HG02610 (cell line): Measurements from ENCODE around the gene LY6G6C.

ENCODE experiments used
- ATAC-seq: cut with Tn5 transposase; IDR thresholded peaks from one replicate; pipeline ENCODE4 v1.9.1; 2021; ENCODE audit warnings: mild to moderate bottlenecking, moderate library complexity; ENCODE audit not compliant: unreplicated experiment

The LY6G6C gene

DNA sequence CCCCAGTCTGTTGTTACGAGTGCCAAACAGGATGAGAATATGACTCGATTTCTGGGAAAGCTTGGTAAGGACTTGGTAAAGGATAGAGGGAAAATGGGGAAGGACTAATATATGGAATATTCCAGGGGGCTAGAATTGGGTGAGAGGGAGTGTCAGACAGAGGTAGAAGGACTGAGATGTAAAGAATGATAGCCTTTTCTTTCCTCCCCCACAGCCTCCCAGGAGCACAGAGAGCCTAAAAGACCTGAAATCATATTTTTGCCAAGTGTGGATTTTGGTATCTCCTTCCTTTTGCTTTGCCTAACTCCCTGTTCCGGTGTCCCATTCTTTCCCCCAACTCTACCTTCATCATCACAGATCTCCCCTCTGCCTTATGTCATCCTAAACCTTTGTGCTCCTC lies 21.3 kb upstream of the LY6G6C start:
- no peak for ATAC-seq

DNA sequence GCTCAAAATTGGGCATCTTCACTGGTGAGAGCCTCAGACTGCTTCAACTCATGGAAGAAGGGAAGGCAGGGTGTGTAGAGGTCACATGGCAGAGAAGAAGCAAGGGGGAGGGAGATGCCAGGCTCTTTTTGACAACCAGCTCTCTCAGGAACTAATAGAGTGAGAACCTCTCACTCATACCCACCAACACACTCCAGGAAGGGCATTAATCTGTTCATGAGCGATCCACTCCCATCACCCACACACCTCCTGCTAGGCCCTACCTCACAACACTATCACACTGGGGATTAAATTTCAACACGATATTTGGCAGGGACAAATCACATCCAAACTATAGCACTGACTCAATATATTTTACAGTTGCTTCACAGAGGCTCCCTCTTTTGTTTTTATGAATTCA lies 20.3 kb upstream of the LY6G6C start:
- ATAC-seq: no peak

DNA sequence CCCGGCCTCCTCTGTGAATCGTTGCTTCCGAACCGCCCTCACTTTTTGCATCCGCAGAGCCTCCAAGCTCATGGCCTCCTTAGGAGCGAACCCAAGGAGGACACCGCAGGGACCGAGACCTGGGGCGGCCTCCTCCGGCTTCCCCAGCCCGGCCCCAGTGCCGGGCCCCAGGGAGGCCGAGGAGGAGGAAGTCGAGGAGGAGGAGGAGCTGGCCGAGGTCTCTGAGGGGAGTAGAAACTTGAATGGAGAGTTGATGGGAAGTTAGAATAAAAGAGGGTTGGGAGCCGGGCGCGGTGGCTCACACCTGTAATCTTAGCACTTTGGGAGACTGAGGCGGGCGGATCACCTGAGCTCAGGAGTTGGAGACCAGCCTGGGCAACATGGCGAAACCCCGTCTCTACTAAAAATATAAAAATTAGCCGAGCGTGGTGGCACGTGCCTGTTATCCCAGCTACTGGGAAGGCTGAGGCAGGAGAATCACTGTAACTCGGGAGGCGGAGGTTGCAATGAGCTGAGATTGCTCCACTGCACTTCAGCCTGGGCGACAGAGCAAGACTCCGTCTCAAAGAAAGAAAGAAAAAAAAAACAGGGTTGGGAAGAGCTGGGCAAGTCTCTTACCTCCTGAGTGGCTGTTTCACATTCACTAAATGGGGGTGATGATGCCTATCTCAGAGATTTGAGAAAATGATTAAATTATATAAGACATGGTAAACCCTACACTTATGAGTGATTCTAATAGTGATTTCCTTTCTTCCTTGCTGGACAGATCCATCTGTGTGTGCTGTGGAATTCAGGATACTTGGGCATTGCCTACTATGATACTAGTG lies 19.1 kb upstream of the LY6G6C start:
- no peak for ATAC-seq

DNA sequence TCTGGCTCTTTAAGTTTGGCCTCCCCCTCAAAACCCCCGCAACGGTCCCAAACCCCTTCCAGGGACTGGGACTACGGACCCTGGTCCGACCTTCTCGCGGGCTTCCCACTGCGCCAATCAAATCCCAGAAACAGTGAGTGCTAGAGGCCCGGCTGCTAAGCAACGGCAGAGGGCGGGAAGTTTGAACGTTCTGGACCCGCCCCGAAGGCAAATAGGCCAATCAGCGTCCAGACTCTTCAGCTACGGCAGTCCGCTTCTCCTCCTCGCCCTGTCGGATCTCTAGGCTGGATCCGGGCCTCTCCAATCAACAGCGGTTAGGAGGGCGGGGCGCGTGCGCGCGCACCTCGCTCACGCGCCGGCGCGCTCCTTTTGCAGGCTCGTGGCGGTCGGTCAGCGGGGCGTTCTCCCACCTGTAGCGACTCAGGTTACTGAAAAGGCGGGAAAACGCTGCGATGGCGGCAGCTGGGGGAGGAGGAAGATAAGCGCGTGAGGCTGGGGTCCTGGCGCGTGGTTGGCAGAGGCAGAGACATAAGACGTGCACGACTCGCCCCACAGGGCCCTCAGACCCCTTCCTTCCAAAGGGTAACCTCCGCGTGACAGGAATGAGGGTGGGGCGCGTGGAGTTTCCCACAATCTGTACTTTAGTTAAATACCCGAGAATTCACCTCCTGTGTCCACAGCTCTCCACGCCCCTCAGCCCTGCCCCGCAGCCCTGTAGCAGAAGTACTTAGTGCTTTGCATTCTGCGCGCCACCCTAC lies 18.3 kb upstream of the LY6G6C start, which contains the start of gene MSH5:
Gene MSH5, plus strand, starts transcription at position 367 of the 758 bp plus-strand sequence. CDS start 462 bp downstream, outside the sequence.
- peak; percentile 76 for ATAC-seq

GRCh38 chr6:31737991-31738979 lies 16.7 kb upstream of the LY6G6C start:
- peak; percentile 23 for ATAC-seq

DNA sequence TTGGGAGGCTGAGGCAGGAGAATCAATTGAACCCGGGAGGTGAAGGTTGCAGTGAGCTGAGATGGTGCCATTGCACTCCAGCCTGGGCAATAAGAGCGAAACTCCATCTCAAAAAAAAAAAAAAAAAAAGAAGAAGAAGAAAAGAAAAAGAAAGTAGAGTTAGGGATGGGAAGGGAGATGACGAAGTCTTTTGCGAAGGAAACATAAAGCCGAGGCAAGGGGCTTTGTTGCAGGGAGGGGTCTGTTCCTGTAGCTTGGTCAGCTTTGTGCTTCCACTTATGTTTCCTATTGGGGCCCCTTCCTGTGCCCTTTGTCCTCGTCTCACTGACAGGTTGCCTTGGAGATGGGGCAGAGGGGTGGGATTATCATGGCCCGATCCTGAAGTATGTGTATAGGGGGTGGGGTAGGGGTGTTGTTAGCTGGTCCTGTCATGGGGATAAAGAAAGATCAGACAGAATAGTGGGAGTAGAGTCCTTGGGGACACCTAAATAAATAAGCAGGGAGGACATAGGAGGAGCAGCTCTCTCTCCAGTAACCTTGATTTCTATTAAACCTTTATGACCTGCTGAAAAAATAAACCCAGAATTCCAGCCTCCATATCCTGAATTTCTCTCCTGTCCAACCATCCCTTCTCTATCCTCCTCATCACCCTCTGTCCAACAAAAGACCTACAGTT lies 15.9 kb upstream of the LY6G6C start:
- ATAC-seq: no peak

GRCh38 chr6:31736768-31737314 lies 15.3 kb upstream of the LY6G6C start:
- no peak for ATAC-seq

DNA sequence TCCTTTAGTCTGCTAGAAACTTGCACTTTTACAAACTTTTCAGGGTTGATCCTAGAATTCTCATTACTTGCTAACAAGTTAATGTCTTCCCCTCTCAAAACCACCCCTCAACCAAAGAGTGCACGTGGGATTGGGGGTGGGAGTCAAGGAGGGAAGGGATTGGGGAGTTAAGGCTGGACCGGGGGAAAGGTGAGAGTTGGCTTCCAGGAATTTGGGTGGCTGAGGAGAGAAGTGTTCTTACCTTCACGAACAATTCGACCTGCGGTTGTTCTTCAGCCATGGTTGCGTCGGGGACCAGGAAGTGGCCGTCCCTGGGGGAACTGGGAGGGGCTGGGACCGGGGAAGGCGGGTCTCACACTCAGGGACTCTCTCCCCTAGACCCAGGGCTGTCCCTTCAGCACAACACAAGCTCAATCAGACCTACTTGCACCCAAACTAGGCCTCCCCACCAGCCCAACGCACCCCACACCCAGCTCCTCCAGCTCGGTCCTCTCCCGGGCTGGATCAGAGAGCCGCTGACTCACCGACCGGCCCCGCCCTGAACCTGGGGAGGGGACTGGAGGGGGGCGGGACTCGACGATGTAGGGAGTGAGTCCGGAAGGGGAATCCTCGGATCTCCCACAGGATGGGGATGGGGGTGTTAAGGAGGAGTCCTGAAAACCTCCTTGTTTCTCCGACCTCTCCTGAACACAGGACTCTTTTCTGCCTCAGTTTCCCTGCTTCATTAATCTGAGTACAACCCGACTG lies 14.6 kb upstream of the LY6G6C start, which contains the start of gene CLIC1:
Gene CLIC1, minus strand, starts transcription at position 510 of the 747 bp plus-strand sequence. Its CDS starts 230 bp downstream, at position 280.
- ATAC-seq: no peak

- peak; percentile 34 for ATAC-seq
Observed at GRCh38 chr6:31734821-31735406, 13.4 kb upstream of the LY6G6C start.

DNA sequence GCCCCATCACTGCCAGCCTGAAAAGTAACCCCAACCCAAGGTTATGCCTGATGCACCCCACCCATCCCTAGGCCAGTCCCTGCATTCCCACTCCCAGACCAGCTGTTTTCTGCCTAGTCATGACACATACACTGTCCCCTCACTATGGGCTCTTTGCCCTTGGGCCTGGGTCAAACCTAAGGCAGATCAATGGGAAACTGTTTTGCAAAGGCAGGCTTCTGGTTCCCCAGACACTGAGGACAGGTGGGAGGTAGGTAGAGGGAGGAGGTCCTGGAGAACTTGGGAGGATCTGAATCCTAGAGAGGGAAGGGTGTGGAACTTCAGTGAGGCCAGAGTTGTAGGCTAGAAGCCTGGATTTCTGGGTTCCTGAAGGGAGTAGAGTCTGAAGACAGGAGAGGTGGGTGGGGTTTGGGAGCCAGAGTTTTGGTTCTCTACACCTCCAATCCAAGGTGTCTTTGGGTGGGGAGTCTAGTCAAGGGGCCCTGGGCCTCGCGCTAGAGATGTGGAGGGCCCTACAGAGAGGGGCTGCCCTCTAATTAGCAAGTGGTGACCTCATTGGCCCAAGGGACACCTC lies 12.8 kb upstream of the LY6G6C start:
- no peak for ATAC-seq

DNA sequence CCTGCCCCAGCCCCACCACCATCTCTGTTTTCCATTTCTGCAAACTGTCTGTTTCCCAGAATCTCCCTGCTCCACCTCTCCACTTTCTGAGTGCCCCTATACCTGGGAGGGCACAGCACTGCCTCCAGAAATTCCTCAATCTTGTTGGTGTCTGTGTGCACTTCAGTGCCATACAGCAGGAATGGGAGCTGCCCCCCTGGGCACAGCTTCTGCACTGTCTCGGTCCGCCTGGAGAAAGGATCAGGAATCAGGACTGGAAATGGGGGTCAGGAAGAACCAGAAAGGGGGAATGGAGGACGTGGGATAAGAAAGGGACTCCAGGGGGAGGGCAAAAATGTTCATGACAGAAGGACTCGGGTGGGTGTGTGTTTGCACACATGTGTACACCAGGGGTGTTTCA lies 12.2 kb upstream of the LY6G6C start:
- ATAC-seq: no peak

DNA sequence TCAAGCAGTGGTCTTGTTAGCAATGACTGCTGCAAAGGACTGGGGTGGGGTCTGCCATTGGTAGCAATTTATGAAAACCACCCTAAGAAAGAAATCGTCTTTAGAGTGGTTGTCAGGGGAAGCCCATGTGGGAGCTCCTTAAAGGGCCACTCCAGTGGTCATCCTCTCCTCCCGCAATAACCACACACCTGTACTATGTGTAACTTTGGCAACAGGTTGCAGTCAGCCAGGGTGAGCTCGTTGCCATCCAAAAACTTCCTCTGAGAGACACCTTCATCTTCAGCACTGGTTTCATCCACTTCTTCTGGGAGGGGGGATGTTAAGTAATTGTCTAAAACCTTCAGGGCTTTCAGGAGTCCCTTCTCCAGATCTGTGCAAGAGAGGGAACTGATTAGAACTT lies 10.5 kb upstream of the LY6G6C start:
- no peak for ATAC-seq

DNA sequence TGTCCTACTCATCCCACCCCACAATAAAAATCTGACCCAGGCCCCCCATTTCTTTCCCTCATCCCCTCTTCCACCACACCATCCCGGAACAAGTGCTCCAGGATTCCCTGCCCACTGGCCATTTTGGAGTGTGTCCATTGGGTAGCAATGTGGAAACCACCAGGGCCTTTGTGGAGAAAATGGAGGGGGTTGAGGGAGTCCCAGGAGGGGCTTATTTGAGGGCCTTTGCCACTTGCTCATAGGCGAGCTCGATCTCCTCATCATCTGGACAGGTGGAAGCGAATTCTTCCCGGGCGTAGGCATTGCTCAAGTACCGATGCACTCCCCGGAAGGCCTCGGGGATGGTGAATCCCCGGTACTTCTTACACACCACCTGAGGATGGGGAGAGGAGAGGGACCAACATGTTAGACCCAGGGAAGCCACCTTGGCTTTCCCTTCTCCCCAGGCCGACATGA lies 9.1 kb upstream of the LY6G6C start:
- ATAC-seq: no peak

DNA sequence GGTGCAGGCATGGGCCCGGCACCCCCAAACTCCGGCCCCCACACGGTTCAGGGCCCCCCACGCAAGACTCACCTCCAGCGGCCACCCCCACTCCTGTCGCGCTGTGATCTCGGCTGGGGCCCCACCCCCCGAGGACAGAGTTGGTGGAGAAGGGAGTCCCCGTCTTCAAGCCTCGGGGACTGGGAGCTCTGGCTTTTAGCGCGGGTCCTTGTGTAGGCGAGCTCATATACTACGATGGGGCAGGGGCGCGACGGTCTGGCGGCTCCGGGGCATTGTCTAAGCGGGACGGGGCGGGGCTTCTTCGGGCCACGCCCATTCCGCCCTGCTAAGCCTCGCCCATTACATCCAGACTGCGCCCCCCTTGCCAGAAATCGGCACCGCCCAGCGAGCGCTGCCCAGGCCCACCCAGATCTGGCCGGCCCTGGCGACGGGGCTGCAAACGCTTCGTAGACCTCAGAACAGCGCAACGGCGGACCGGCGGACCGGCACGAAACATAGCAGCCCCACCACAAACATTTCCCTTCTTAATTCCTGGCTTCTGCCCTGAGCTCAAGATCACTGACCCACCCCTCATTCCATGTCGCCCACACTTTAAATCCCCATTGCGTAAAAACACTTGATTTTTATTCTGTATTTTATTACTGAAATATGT lies 8.6 kb upstream of the LY6G6C start:
- ATAC-seq: no peak

DNA sequence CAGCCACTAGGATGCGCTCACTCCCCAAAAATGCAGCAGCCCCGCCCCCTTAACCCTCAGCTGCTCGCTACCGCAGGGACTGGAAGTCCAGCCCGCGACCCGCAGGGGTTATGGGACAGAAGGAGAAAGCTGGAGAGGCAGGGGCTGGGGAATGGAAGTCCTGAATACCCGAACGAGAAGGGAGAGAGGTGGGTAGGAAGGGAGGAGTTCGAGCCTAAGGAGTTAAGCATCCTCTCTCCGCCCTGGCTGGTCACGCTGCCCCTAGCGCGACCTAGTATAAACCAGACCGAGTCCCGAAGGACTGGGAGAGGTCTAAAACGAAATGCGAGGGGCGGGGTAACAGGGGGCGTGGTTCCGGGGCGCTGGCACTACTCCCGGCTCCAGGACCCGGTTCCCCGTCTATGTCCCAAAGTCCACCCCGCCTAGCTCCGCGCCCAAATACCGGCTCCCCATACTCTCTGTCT lies 8.0 kb upstream of the LY6G6C start:
- ATAC-seq: no peak

GRCh38 chr6:31728767-31729514 lies 7.4 kb upstream of the LY6G6C start, which contains the start of gene DDAH2:
Gene DDAH2 (minus strand): TSS chr6:31729299. CDS start chr6:31729161, 138 bp downstream.
- no peak for ATAC-seq
